Measurements from ENCODE around the gene ITFG1.
"Not testable (repeated sequence)": the region's sequence is repeated elsewhere in the genome, so short reads cannot be mapped to it uniquely, and the experiment has no call there.

ITFG1 gene

GRCh38 chr16:47230296-47230695 is 230.6 kb downstream of the ITFG1 start:
- DNase-seq, result no peak

- no peak for DNase-seq
Measured at GRCh38 chr16:47229053-47230050, 231.5 kb downstream of the ITFG1 start.

GRCh38 chr16:47228241-47228640 is 232.6 kb downstream of the ITFG1 start:
- DNase-seq, result no peak

- no peak for DNase-seq
Measured at GRCh38 chr16:47213761-47214440, 247.0 kb downstream of the ITFG1 start.

GRCh38 chr16:47211218-47211617 is 249.6 kb downstream of the ITFG1 start:
- DNase-seq, result no peak

- DNase-seq, result peak in 1 of 2 donors; percentile 5
Measured at GRCh38 chr16:47204736-47205504, 255.9 kb downstream of the ITFG1 start.

GRCh38 chr16:47203433-47203832 is 257.4 kb downstream of the ITFG1 start:
- DNase-seq, result not testable (repeated sequence)

GRCh38 chr16:47198180-47198575 is 262.7 kb downstream of the ITFG1 start:
- no peak for DNase-seq

- DNase-seq, result no peak
Measured at GRCh38 chr16:47197536-47198179, 263.2 kb downstream of the ITFG1 start.

- no peak for DNase-seq
Measured at GRCh38 chr16:47196457-47196856, 264.4 kb downstream of the ITFG1 start.

GRCh38 chr16:47182318-47182717 is 278.5 kb downstream of the ITFG1 start:
- DNase-seq, result no peak

- not testable (repeated sequence) for DNase-seq
Measured at GRCh38 chr16:47181066-47181465, 279.8 kb downstream of the ITFG1 start.

GRCh38 chr16:47180073-47180472 is 280.8 kb downstream of the ITFG1 start:
- DNase-seq, result no peak

- no peak for DNase-seq
Measured at GRCh38 chr16:47175152-47175551, 285.7 kb downstream of the ITFG1 start.

- DNase-seq, result no peak
Measured at GRCh38 chr16:47162670-47163420, 298.0 kb downstream of the ITFG1 start.

- DNase-seq, result no peak
Measured at GRCh38 chr16:47161464-47161863, 299.4 kb downstream of the ITFG1 start.

- no peak for DNase-seq
Measured at GRCh38 chr16:47160422-47160821, 300.4 kb downstream of the ITFG1 start.

- DNase-seq, result no peak
Measured at GRCh38 chr16:47158992-47159391, 301.9 kb downstream of the ITFG1 start.

GRCh38 chr16:47156680-47157215 is 304.1 kb downstream of the ITFG1 start:
- no peak for DNase-seq

GRCh38 chr16:47152501-47152900 is 308.4 kb downstream of the ITFG1 start:
- DNase-seq, result not testable (repeated sequence)

GRCh38 chr16:47150067-47150466 is 310.8 kb downstream of the ITFG1 start:
- DNase-seq, result no peak

GRCh38 chr16:47144559-47144877 is 316.3 kb downstream of the ITFG1 start:
- DNase-seq, result no peak

All from hippocampal formation (tissue), 2 donors.